HL-60/S4 (cell line): Measurements from ENCODE around the gene FARP1.
"Not testable (repeated sequence)": the region's sequence is repeated elsewhere in the genome, so short reads cannot be mapped to it uniquely, and the experiment has no call there.

Experiments used
- in situ Hi-C: fragments of 300-500 bp; cut with MboI; formaldehyde crosslinking; loops from 2 replicates; pipeline ENCODE4 v1.14.3; 2022; ENCODE audit warnings: low sequenced_read_pairs

The FARP1 gene

DNA sequence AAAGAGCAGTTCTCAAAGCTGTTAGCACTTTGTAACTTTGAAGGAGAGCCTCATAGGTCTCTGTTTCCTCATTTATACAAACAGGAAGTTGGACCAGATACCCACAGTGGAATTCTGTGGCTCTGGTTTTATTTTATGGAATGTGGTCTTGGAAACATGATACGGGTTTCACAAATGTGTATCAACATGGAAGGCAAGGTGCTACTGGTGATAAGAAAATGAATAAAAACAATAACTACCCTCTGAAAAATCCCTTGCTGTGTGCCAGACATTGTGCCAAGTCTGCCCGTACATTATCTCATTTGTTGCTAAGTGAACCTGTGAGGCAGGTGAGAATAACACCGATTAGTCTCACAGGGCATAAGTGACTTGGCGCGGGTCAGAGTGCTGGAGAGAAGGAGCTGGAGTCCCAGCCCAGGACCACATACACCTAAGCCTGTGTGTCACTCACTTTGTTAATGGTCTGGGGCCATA, 79.2 kb downstream of the FARP1 start:
- in situ Hi-C loops = no loop called here

GRCh38 chr13:98222816-98223215, 79.9 kb downstream of the FARP1 start:
- in situ Hi-C loops = no loop called here

DNA sequence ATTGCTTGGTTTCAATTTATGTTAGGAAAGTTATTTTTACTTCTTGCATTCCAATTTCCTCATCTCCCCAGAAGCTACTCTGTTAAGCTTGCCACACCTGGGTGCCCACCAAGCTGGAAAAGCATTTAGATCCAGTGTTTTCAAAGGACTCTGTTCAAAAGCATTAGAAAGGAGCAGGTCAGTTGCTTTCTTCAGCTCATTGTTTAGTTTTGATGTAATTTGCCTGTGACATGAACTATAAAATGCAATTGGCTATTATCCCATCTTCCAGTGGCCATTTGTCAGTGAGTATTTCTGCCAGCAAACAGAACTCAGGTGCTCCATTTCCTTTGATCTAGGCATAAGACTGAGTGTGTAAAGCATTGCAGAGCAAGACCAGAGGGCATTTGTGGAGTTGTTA, 80.8 kb downstream of the FARP1 start:
- in situ Hi-C loops = no loop called here

- in situ Hi-C loops = no loop called here
Measured at GRCh38 chr13:98224557-98224956, 81.7 kb downstream of the FARP1 start.

DNA sequence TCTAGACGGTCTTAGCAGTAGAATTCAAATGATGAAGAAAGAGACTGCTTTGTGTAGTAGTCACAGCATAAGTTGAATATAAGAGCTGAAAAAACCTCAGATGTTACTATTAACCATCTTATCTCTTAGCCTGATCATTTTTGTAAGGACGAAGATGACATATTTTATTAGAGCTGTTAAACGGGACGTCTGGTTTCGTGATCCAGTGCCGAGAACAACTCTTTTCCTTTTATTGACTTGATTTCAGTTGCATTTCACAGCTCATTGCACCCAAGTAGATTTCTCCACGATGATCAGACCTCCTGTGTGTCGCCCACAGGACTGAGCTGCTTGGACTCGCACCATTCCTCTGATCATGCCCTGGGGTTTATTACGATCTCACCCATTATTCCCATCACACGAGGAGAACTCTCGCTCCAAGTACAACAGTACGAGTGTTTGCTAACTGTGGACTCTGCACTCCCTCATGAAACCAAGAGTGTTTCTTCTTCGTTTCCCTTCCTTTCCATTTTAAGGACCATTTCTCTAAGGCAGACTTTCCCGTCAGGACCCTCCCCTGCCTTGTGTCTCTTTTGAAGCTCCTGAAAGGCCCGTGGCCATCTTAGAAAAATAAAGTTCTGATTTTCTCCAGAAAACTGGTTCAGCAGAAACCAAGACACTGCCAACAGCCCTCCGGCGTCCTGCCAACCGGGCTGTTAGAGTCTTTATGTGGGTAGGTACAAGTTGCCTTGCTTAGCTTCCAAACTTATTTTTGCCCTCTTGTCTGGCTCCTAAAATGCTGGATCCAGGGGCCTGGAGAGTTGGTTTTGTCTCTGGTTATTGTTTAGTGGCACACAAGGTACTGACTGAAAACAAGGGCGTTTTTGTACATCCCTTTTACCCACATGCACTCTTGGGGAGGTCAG, 82.4 kb downstream of the FARP1 start:
- in situ Hi-C loops = no loop called here

GRCh38 chr13:98226496-98226895, 83.6 kb downstream of the FARP1 start:
- in situ Hi-C loops = no loop called here

GRCh38 chr13:98228661-98229341, 85.9 kb downstream of the FARP1 start:
- in situ Hi-C loops = no loop called here

DNA sequence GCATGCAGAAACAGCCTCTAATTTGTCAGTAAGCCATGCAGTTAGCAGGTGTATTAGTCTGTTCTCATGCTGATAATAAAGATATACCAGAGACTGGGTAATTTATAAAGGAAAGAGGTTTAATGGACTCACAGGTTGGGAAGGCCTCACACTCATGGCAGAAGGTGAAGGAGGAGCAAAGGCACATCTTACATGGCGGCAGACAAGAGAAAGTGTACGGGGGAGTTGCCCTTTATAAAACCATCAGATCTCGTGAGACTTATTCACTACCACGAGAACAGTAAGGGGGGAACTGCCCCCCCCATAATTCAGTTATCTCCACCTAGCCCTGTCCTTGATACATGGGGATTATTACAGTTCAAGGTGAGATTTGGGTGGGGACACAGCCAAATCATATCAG, 87.9 kb downstream of the FARP1 start:
- in situ Hi-C loops = not testable (repeated sequence)

- in situ Hi-C loops = no loop called here
Measured at GRCh38 chr13:98232456-98232855, 89.6 kb downstream of the FARP1 start.

DNA sequence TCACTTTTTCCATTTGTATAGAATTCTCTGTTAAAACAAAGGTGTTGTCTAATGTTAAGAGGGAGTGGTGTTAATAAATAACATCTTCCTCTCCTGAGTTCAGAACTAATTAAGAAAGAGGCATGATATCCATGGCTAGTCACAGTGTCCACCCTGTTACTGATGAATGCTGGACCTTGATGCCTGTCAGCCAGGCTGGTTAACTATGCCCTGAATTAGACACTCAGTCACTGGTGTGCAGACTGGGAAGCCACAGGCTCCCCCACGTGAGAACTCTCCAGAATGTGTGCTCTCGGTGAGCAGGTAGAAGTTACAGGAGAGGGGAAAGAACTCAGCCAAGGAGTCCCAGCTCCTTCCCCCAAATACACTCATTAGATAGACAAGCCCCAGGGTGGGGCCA, 90.2 kb downstream of the FARP1 start:
- in situ Hi-C loops = no loop called here

DNA sequence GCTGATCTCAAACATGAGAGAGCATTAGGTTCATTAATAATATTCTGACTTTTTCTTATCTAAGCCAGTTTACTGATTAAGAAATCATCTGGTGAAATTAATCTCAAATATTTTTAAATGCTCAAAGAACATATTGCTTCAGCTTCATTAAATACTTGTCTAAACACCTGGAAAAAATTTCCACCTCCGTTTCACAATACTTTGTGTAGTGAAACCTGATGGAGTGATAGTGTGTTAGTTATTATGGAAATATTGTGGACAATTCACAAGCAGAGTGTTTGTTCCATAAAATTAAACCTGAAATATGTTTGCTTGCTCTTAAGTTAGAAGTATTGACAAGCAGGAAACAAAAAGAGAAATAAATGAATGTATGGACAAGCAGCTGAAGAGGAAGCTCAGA, 91.5 kb downstream of the FARP1 start:
- in situ Hi-C loops = no loop called here

GRCh38 chr13:98236197-98236596, 93.3 kb downstream of the FARP1 start:
- in situ Hi-C loops = no loop called here

- in situ Hi-C loops = no loop called here
Measured at GRCh38 chr13:98237331-98237730, 94.4 kb downstream of the FARP1 start.

- in situ Hi-C loops = no loop called here
Measured at GRCh38 chr13:98239162-98240076, 96.5 kb downstream of the FARP1 start.

GRCh38 chr13:98240135-98240534, 97.2 kb downstream of the FARP1 start:
- in situ Hi-C loops = no loop called here

- in situ Hi-C loops = no loop called here
Measured at GRCh38 chr13:98240974-98241373, 98.1 kb downstream of the FARP1 start.

DNA sequence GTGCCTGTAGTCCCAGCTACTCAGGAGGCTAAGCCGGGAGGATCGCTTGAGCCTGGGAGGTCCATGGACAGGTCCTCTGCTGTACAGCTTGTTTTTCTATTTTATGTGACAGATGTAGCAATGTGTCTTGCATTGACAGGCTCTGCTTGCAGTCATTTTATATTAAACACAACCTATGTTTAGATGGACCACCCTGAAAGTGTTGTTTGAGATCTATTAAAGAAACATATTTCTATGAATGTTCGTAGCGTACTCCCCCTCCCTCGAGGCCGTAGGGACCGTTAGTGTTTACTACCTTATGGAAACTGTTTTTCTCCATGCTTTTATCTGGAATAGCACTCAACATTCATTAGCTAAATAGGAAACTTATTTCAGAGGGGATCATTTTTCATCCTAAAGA, 99.1 kb downstream of the FARP1 start:
- in situ Hi-C loops = no loop called here

DNA sequence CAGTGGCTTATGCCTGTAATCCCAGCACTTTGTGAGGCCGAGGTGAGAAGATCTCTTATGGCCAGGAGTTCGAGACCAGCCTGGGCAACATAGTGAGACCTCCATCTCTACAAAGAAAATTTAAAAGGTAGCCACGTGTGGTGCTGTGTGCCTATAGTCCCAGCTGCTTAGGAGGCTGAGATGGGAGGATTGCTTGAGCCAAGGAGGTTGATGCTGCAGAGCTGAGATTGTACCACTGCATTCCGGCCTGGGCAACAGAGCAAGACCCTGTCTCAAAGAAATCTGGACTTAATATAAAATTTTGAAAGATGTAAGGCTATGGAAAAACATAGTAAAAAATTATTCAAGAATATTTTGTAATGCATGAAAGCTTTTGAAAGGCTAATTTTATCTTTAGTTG, 99.5 kb downstream of the FARP1 start:
- in situ Hi-C loops = no loop called here

DNA sequence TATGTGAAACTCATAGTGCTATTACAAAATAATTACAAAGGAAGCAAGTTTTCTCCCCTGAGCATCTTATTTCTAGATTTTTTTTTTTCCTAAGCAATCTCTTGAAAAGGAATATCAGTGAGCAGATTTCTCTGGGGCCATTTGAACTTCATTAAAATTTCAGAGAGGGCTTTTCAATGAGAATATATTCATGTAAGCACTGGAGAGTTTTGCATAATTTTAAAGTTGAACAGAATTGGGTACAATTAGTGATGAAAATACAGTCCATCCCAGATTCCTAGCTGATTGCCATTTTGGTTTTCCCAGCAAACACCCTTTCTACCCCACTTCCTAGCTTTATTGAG, 101.0 kb downstream of the FARP1 start:
- in situ Hi-C loops = no loop called here

DNA sequence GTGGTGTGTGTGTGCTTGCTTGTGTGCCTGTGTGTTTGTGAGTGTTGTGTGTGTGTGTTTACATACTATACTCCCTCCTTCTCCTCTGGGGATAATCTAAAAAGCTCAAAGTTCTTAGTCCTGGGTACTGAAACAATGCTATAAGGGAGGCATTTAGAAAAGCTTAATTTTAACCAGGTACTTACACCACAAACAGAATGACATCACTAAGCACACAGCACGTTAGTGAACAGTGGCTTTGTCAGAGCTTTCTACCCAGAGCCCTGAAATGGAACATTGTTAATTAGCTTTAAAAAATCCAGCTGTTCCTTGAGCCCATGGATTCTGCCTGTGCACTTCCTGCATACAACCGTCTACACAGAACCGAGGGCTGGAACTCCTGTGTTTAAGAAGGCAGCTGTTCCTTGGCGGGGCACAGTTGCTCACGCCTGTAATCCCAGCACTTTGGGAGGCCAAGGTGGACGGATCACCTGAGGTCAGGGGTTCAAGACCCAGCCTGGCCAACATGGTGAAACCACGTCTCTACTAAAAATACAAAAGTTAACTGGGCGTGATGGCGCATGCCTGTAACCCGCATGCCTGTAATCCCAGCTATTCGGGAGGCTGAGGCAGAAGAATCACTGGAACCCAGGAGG, 103.8 kb downstream of the FARP1 start:
- in situ Hi-C loops = no loop called here

GRCh38 chr13:98251708-98252107, 108.8 kb downstream of the FARP1 start:
- in situ Hi-C loops = no loop called here
